ENCODE data around the gene C1RL.

Gene C1RL, protein sequence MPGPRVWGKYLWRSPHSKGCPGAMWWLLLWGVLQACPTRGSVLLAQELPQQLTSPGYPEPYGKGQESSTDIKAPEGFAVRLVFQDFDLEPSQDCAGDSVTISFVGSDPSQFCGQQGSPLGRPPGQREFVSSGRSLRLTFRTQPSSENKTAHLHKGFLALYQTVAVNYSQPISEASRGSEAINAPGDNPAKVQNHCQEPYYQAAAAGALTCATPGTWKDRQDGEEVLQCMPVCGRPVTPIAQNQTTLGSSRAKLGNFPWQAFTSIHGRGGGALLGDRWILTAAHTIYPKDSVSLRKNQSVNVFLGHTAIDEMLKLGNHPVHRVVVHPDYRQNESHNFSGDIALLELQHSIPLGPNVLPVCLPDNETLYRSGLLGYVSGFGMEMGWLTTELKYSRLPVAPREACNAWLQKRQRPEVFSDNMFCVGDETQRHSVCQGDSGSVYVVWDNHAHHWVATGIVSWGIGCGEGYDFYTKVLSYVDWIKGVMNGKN
- 0.42 to 6.6 (median 1.4) reads per million in 17 experiments for total RNA-seq

- DNase-seq, result peak; percentile 85 to 94 (median 92)
Measured at GRCh38 chr12:7108796-7109571, at the start of gene C1RL. Gene C1RL, minus strand, starts transcription at chr12:7109214. Its CDS starts 34 bp downstream, at chr12:7109180.

DNA sequence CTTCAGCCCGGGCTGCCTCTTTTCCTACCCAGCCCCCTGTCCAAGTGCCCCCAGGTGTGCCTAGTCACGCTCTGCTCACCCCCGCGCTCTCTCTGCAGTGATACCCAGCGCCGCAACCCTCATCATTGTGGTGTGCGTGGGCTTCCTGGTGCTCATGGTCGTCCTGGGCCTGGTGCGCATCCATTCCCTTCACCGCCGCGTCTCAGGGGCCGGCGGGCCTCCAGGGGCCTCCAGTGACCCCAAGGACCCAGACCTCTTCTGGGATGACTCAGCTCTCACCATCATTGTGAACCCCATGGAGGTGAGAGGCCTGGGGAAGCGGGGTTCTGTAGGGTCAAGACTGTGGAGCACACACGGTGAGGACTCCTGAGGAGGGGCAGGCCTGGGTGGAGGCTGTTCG lies 48.4 kb upstream of the C1RL start:
- no peak for DNase-seq

DNA sequence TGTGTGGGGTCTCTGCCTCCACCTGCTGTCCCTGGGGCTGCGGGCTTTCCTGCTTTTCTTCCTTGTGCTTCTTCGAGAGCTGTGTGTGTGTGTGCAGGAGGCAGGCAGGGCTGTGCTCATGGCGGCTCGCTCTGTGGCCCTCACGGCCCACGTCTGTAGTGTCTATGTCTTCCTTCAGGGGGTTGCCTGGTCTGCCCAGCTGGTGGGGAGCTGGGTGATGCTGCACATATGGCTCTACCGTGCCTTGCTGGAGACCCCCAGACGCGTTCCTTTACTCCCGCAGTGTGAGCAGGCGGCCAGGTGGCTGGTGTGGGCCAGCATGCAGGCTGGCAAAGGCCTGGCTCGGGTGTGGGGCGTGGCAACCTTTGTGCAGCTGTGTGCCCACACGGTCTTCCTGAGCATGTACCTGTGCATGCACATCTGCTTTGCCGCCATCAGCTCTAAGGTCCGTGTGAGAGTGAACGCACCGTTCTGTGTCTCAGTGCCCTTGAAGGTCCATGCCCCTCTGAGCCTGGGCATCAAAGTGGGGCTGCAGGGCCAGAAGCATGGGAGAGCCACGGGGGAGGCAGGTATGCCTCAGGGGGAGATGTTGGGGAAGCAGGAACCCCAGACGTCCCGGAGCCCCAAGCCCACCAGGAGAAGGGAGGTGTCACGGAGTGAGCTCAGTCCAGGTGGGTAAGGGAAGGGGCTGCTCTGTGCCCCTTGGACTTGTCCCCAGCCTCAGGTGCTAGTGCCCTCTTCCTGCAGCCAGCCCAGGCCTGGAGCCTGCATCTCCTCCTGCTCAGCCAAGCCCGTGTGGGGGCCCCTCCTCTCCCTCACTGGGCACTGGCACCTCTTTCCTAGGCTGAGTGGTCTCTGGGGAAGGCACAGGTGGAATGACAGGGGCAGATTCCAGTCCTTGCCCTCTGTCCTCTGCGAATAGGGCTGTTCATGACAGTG lies 47.5 kb upstream of the C1RL start:
- no peak for DNase-seq

DNA sequence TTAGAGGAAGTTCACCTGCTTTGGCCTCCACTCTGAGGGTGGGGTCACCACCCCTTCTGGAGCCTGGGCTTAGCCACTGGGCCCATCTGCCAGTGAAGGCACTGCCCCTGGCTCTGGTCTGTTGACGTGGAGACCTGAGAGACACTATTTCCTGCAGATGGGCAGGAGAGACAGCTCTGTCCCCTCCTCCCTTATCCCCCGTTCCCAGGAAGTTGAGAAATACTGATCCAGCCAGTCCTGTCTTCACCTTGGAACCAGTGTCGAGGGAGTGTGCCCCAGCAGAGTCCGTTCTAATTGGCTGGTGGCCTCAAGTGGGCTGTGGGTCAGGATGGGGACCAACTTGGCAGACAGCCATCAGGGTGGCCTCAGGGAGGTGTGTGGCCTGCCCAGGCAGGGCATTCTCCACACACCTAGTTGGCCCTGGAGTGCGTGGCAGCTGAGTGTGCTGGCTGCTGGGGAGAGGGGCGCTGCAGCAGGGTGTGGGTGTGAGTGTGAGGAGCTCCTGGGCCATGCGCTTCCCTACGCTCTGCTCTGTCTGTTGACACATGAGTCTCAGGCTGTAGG lies 46.5 kb upstream of the C1RL start:
- no peak for DNase-seq

- no peak for DNase-seq
Measured at GRCh38 chr12:7154901-7155470, 46.0 kb upstream of the C1RL start.

- no peak for DNase-seq
Measured at GRCh38 chr12:7154042-7154441, 45.0 kb upstream of the C1RL start.

GRCh38 chr12:7152818-7153217 lies 43.8 kb upstream of the C1RL start:
- no peak for DNase-seq

- no peak for DNase-seq
Measured at GRCh38 chr12:7151532-7151931, 42.5 kb upstream of the C1RL start.

- DNase-seq, result no peak
Measured at GRCh38 chr12:7150841-7151240, 41.8 kb upstream of the C1RL start.

GRCh38 chr12:7150356-7150755 lies 41.3 kb upstream of the C1RL start:
- DNase-seq, result no peak

- no peak for DNase-seq
Measured at GRCh38 chr12:7146906-7147305, 37.9 kb upstream of the C1RL start.

- DNase-seq, result no peak
Measured at GRCh38 chr12:7146228-7146627, 37.2 kb upstream of the C1RL start.

DNA sequence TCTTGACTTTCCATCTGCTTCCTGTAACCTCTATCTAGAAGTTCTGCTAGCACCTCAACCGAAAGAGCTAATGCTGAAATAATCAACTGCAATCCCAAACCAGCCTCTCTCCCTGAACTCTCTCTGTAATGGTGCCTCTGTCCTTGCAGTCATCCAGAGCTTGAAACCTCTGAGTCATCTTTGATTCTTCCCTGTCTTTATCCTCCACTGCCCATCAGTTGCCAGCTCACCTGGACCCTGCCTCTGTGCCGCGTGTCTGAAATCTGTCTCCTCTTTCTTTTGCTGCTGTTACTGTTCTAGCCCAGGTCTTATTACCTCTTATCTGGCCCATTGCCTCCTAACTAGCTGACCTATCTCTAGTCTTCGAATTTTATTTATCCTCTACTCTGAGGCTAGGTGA lies 36.7 kb upstream of the C1RL start:
- no peak for DNase-seq

GRCh38 chr12:7144414-7145120 lies 35.6 kb upstream of the C1RL start:
- peak in 3 of 4 experiments; percentile 35 to 67 (median 59) for DNase-seq

- DNase-seq, result no peak
Measured at GRCh38 chr12:7143564-7143963, 34.5 kb upstream of the C1RL start.

- DNase-seq, result no peak
Measured at GRCh38 chr12:7142809-7143465, 33.9 kb upstream of the C1RL start.

DNA sequence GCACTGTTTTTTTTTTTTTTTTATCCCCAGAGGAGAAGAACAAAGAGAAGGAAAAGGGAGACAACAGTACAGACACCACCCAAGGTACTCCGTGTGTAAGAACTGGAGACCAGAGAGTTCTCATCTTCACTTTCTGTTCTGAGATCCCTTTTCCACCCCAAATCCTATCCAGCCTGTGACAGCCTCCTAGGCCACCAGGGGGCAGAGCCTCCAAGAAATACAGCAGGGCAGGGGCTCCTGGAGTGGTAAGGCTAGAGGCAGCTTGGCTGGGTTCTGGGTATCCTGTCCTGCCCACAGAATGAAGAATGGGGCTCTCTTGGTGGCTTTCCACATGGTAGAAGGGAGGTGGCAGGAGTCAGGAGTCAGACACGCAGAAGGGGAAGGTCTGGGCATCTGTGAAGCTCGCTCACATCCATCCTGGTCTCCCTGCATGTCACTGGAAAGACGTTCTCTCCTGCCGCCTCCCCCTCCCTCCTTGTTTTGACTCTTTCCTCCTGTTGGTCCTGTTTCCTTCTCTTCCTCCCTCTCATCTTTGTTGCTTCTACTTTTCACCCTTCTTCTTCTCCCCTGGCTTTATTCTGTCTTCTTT lies 33.1 kb upstream of the C1RL start:
- DNase-seq, result peak; percentile 71 to 83 (median 78)

- DNase-seq, result no peak
Measured at GRCh38 chr12:7141351-7142005, 32.5 kb upstream of the C1RL start.

- peak in 2 of 4 experiments; percentile 8 to 14 for DNase-seq
Measured at GRCh38 chr12:7139200-7139599, 30.2 kb upstream of the C1RL start.

- DNase-seq, result peak; percentile 55 to 76 (median 69)
Measured at GRCh38 chr12:7137908-7138307, 28.9 kb upstream of the C1RL start.

Measured in suppressor macrophage (primary cell).